ENCODE measurements around the gene OGT.
"Not testable (repeated sequence)": the region's sequence is repeated elsewhere in the genome, so short reads cannot be mapped to it uniquely, and the experiment has no call there.

Gene OGT

DNA sequence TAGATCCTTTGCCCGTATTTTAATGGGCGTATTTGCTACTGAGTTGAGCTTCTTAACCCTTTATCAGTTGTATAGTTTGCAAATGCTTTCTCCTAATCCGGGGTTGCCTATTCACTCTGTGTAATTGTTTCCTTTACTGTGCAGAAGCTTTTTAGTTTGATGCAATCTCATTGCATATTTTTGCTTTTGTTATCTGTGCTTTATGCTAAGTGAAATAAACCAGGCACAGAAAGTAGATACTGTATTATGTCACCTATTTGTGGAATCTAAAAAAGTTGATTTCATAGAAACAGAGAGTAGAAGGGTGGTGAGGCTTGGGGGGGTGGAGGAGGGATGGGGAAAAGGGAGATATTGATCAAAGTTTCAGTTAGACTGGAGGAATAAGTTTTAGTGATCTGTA is 17.7 kb downstream of the OGT start:
- peaks cover 38% of the 10 kb centered on the region for H3K4me1 Mint-ChIP-seq
- no peaks in the 10 kb centered on the region for H3K27me3 Mint-ChIP-seq
- H3K4me3 Mint-ChIP-seq, result no peak overlapping the region
- no peaks in the 10 kb centered on the region for H3K9me3 Mint-ChIP-seq
- no peak for DNase-seq
- peak; percentile 31 for ATAC-seq
- H3K27ac Mint-ChIP-seq, result peak overlapping the region in 1 of 2 donors; percentile 7

DNA sequence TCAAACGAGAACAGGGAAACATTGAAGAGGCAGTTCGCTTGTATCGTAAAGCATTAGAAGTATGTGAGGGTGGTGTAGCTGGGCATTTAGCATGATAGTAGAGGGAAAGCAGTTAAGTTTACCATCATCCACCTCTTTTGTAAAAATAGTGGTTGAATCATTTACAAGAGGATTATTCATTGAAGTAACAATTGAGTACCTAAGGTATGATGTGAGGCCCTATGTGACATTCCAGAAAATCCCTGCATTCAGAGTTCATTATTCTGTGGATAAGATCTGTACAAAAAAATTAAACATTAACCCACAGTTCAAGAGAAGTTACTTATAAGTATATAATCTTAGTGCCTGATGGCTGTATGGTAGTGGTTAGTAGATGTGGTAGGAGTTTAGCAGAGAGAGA is 23.1 kb downstream of the OGT start:
- DNase-seq, result no peak
- no peak for ATAC-seq
- Mint-ChIP-seq H3K27me3 (no peaks in the 10 kb centered on the region), H3K4me3 (no peak overlapping the region), H3K9me3 (no peaks in the 10 kb centered on the region), H3K4me1 (peaks cover 20% of the 10 kb centered on the region), H3K27ac (peak overlapping the region; percentile 17 to 46)

DNA sequence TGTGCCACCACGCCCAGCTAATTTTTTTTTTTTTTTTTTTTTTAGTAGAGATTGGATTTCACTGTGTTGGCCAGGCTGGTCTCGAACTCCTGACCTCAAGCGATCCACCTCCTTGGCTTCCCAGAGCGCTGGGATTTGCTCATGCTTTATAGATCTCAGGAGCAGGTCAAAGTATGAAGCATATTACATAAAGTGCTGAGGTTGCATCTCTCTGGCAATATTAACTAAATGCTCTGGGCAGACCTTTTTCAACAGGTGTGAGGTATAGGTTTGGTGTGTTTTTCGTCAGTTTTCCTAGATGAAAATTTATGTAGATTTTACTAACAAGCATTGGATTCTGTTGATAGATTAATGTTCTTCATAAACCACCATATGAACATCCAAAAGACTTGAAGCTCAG is 26.0 kb downstream of the OGT start:
- ATAC-seq, result no peak

DNA sequence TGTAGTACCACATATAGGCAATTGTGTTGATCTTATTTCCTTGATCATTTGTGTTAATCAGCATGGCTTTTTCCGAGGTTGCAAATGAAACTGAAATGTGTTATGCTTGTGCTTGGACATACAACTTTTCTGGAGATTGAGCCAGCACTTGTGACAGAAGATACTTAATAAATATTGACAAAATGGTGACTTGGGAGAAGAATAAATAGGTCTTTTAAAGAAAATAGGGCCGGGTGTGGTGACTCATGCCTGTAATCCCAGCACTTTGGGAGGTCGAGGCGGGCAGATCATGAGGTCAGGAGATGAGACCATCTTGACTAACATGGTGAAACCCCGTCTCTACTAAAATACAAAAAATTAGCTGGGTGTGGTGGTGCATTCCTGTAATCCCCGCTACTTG is 26.9 kb downstream of the OGT start:
- not testable (repeated sequence) for H3K27me3 Mint-ChIP-seq, H3K4me3 Mint-ChIP-seq, DNase-seq, H3K27ac Mint-ChIP-seq, ATAC-seq, H3K9me3 Mint-ChIP-seq
- peaks cover 26% of the 10 kb centered on the region for H3K4me1 Mint-ChIP-seq

More for the DNA sequence above, 26.0 kb downstream of the OGT start:
- no peaks in the 10 kb centered on the region for H3K9me3 Mint-ChIP-seq
- H3K4me3 Mint-ChIP-seq, result no peak overlapping the region
- peaks cover 23% of the 10 kb centered on the region for H3K4me1 Mint-ChIP-seq
- no peak overlapping the region for H3K27ac Mint-ChIP-seq
- no peak for DNase-seq
- no peaks in the 10 kb centered on the region for H3K27me3 Mint-ChIP-seq

DNA sequence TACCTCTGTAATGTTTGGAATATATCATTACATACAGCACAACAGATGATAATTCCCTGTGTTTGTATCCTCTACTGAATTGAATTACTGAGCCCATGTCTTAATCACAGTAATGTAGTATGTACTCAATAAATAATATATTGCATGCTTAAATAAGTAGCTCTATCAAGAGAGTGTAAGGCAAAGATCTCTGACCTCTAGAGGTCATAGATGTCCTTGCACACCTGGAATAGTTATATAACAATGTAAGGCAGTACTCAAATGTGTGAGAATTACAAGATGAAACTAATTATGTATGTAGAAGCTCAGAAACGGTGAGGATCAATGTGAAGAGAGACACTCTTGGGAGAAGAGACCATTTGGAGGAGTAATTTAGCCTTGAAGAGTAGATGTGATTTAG is 31.0 kb downstream of the OGT start:
- Mint-ChIP-seq H3K9me3 (no peaks in the 10 kb centered on the region), H3K27me3 (no peaks in the 10 kb centered on the region), H3K27ac (no peak overlapping the region), H3K4me3 (no peak overlapping the region), H3K4me1 (peaks cover 18% of the 10 kb centered on the region)
- DNase-seq (no peak), ATAC-seq (no peak)

DNA sequence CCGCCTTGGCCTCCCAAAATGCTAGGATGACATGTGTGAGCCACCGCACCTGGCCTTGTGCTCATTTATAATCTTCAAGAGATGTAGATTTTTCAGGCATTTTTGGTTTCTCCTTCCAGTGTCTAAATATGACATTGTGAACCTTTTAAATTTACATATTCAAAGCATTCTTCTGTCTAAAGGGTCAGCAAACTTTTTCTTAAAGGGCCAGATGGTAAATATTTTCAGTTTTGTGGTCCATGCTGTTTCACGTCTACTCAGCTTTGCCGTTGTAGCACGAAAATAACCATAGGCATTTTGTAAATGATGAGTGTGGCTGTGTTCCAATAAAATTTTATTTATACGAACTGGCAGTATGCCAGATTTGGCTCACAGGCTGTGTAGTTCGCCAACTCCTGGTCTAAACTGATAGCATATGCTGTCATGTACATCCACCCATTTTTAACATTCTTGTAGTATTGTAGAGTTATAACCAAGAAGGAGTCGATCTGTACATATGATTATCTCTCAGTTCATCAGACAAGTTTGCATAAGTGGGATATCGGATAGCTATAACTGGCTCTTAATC is 32.7 kb downstream of the OGT start:
- ATAC-seq (no peak), DNase-seq (no peak)
- no peaks in the 10 kb centered on the region for H3K27me3 Mint-ChIP-seq
- H3K27ac Mint-ChIP-seq, result peak overlapping the region in 1 of 2 donors; percentile 42
- H3K4me1 Mint-ChIP-seq, result peaks cover 18% of the 10 kb centered on the region
- no peak overlapping the region for H3K4me3 Mint-ChIP-seq
- no peaks in the 10 kb centered on the region for H3K9me3 Mint-ChIP-seq

DNA sequence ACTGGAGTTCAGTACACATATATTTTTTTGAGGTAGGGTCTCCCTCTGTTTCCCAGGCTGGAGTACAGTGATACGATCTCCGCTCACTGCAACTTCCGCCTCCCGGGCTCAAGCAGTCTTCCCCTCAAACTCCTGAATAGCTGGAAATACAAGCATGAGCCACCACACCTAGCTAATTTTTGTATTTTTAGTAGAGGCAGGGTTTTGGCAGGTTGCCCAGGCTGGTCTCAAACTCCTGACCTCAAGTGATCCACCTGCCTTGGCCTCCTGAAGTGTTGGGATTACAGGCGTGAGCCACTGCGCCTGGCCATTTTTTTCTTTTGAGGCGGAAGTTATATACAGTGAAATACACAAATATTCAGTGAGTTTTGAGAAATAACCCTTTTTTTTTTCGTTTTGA is 38.5 kb downstream of the OGT start:
- not testable (repeated sequence) for H3K4me1 Mint-ChIP-seq, H3K9me3 Mint-ChIP-seq, DNase-seq, H3K4me3 Mint-ChIP-seq, H3K27me3 Mint-ChIP-seq, ATAC-seq
- peak overlapping the region in 1 of 2 donors; percentile 85 for H3K27ac Mint-ChIP-seq

DNA sequence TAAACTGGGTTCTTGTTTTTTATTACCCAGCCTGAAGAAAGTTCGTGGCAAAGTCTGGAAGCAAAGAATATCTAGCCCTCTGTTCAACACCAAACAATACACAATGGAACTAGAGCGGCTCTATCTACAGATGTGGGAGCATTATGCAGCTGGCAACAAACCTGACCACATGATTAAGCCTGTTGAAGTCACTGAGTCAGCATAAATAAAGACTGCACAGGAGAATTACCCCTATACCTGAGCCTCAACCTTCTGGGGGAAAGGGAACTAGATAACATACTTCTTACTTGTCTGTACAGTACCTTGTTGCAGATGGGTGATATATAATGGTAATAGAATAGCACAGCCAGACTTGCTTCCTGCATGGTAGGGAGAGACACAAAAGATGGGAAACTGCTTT is 40.7 kb downstream of the OGT start:
- Mint-ChIP-seq H3K27ac (peak overlapping the region in 1 of 2 donors; percentile 27), H3K4me3 (no peak overlapping the region), H3K27me3 (no peaks in the 10 kb centered on the region), H3K4me1 (peaks cover 17% of the 10 kb centered on the region), H3K9me3 (no peaks in the 10 kb centered on the region)
- DNase-seq (no peak), ATAC-seq (no peak)

DNA sequence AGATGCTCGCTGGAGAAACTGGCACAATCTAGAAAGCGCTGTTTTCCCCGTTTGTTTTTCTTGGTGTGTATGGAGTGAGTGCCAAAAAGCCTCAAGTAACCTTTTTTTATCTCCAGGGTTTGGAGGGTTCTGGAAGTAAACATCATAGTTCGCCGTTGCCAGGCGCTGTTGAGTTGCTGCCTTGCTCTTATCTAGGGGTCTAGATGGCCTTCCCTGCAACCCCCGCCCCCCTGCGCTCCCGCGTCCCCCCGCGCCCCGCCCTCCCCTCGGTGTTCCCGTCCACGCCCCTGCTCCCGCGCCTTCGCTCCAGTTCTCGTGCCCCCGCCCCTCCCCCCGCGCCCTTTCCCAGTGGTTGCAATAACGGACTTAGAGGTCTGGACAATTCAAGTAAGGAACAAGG is 44.8 kb downstream of the OGT start:
- no peaks in the 10 kb centered on the region for H3K27me3 Mint-ChIP-seq

DNA sequence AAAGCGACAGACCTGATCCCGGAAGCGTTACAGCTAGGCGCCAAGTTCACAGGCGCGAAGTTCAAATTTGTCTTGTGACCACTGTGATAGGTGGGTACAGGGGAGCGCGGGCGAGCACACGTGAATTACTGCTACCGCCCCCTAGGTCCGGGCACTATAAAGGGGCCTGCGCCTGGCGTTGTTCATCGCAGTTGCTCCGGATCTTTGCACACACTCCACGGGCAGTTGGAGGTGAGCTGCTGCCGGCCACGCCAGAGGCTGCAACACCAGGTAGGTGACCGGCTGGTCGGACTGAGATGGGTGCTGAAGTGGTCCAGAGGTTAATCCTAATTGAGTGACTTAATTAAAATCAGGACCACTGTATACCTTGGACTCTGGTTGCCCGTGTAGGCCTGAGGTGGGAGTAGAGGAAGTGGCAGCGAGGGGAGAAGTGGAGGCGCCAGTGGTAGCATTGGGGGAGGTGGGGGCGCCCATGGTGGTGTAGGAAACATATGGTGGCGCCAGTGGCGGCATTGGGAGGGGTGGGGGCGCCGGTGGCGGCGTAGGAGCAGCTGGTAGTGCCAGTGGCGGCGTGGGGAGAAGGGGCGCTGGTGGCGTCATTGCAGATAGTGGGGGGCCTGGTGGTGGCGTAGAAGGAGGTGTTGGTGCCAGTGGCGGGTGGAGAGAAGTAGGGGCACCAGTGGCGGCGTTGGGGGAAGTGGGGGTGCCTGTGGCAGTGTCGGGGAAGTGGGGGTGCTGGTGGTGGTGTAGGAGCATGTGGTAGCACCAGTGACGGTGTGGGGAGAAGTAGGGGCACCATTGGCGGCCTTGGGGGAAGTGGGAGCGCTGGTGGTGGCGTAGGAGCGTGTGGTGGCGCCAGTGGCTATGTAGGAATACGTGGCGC is 45.6 kb downstream of the OGT start, which contains the start of gene GCNA:
Gene GCNA, plus strand, starts transcription at position 185 of the 883 bp plus-strand sequence. CDS start 2,385 bp downstream, outside the sequence.
- H3K4me3 Mint-ChIP-seq, result peak within 1 kb of the TSS in 1 of 2 donors; percentile 37
- peak within 1 kb of the TSS; percentile 84 to 96 for H3K27ac Mint-ChIP-seq
- ATAC-seq (peak; percentile 32), DNase-seq (no peak)
- no peaks in the 10 kb centered on the region for H3K27me3 Mint-ChIP-seq
- peaks cover 43% of the 10 kb centered on the region for H3K4me1 Mint-ChIP-seq
- H3K9me3 Mint-ChIP-seq, result no peaks in the 10 kb centered on the region

More for the DNA sequence above, 44.8 kb downstream of the OGT start:
- Mint-ChIP-seq H3K27ac (peak overlapping the region in 1 of 2 donors; percentile 96), H3K9me3 (no peaks in the 10 kb centered on the region), H3K4me3 (no peak overlapping the region), H3K4me1 (peaks cover 43% of the 10 kb centered on the region)
- no peak for DNase-seq
- ATAC-seq, result no peak

DNA sequence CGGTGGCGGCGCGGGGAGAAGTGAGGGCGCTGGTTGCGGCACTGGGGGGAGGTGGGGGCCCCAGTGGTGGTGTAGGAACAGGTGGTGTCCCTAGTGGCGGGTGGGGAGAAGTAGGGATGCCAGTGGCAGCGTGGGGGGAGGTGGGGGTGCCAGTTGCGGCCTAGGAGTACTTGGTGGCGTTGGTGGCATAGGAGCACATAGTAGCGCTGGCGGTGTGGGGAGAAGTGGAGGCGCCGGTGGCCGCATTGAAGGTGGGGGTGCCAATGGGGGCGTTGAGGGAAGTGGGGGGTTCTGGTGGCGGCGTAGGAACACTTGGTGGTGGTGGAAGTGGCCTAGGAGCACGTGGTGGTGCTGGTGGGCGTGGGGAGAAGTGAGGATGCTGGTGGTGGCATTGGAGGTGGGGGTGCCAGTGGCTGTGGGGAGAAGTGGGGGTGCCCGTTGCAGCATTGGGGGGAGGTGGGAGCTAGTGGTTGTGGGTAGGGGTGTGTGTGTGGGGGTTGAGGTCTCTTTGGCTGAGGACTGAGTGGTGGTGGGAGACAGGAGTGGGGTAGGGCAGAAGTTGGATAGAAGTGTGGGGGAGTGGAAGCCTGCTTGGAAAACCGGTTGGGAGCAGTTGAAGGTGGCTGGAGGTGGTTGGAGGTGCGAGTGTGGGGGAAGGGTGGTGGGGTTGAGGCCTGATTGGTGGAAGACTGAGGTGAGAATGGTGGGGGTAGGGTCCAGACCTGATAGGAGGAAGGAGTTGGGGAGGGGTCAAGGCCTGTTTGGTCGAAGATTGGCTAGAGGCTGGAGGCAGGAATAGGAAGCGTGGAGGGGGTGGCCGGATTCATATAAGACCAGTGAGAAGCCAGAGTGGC is 46.5 kb downstream of the OGT start:
- ATAC-seq, result peak; percentile 57
- H3K4me1 Mint-ChIP-seq, result peaks cover 43% of the 10 kb centered on the region
- H3K9me3 Mint-ChIP-seq, result no peaks in the 10 kb centered on the region
- no peak for DNase-seq
- peak overlapping the region; percentile 84 to 96 for H3K27ac Mint-ChIP-seq
- no peaks in the 10 kb centered on the region for H3K27me3 Mint-ChIP-seq
- peak overlapping the region in 1 of 2 donors; percentile 46 for H3K4me3 Mint-ChIP-seq

DNA sequence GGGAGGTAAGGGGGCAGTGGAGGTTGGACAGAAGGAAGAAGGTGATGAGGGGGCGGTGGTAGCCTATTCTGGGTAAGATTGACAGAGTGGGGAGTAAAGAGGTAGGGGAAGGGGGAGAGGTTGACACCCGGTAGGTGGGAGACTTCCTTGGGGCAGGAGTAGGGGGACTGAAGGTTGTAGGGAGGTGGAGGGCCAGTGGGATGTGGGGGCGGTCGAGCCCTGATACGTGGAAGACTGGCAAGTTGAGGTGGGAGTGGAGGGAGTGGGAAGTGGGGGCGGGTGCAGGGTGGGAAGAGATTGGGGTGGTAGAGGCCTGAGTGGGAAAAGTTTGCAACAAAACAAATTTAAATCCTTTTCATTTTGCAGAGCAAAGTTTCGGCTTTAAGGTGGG is 47.1 kb downstream of the OGT start:
- Mint-ChIP-seq H3K4me3 (peak overlapping the region in 1 of 2 donors; percentile 46), H3K27me3 (no peaks in the 10 kb centered on the region), H3K27ac (peak overlapping the region; percentile 84 to 96), H3K4me1 (peaks cover 43% of the 10 kb centered on the region), H3K9me3 (no peaks in the 10 kb centered on the region)
- ATAC-seq (peak; percentile 27), DNase-seq (no peak)

DNA sequence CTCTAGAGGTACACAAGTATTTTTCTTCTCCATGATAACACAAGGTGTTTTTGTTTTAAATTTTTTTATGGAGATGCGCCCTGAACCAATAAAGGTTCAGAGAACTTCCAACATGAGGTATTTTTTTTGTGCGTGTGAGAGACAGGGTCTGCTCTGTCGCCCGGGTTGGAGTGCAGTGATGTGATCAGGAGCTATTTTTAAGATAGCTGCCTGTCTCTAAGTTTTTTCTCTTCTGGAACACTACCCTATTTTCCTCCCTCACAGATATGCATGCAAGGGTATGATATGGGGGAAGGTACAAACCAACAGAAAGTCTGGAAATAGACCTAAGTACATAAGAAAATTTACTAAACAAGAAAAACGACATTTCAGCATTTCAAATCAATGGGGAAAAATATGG is 48.3 kb downstream of the OGT start:
- no peak for ATAC-seq
- no peaks in the 10 kb centered on the region for H3K9me3 Mint-ChIP-seq
- H3K4me3 Mint-ChIP-seq, result no peak overlapping the region
- DNase-seq, result no peak
- no peaks in the 10 kb centered on the region for H3K27me3 Mint-ChIP-seq
- peaks cover 47% of the 10 kb centered on the region for H3K4me1 Mint-ChIP-seq
- peak overlapping the region; percentile 27 to 94 for H3K27ac Mint-ChIP-seq

DNA sequence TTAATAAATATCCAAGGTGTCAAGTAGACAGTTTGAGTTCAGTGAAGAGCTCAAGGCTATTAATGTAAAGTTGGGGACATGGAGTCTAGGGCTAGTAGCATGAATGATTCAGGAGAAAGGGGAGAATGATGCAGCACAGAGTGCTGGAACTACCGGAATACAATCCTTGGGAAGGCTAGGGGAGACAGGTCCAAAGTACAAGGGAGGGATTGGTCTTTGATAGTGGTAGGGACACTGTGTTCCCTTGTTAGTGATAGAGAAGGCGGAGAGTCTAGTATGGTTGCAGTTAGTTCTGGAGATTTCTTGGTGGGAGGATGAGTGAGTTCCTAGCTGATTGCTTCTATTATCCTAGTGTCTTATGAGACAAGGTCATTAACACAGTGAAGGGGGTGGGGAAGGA is 54.0 kb downstream of the OGT start:
- ATAC-seq, result no peak
- Mint-ChIP-seq H3K4me3 (no peak overlapping the region), H3K9me3 (no peaks in the 10 kb centered on the region)

DNA sequence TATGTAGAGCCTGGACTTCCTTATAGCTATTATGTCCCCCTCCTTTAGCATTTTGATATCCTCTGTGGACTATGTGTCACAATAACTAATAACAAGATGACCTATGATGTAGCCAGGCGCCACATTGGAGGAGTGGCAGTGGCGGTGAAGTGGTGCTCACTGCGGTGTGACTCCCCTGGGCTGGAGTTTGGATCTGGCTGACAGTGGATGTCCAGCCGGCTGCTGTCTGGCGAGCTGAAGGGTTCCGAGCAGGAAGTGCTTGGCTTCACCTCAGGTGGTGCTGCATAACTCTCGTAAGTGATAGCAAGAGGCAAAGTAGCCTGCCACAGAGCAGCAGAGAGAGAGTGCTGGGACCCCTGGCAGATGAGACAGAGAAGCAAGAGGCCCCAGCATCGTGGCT is 60.3 kb downstream of the OGT start:
- not testable (repeated sequence) for ATAC-seq, H3K4me3 Mint-ChIP-seq, H3K9me3 Mint-ChIP-seq, H3K27ac Mint-ChIP-seq, DNase-seq, H3K27me3 Mint-ChIP-seq
- peaks cover 18% of the 10 kb centered on the region for H3K4me1 Mint-ChIP-seq

More for the DNA sequence above, 54.0 kb downstream of the OGT start:
- peaks cover 20% of the 10 kb centered on the region for H3K4me1 Mint-ChIP-seq
- H3K27ac Mint-ChIP-seq, result peak overlapping the region in 1 of 2 donors; percentile 13
- no peaks in the 10 kb centered on the region for H3K27me3 Mint-ChIP-seq
- no peak for DNase-seq

All from stimulated activated naive CD8-positive, alpha-beta T cell treated with anti-CD3 and anti-CD28 coated beads, Interleukin-15, amount 100 ng/mL, for 72 hours (primary cell).